ENCODE data around the gene IGFBPL1.

- TF ChIP-seq CTCF (conservative IDR thresholded peaks at IDR 0.05; ENCODE audit: low read length) = no peak
- TF ChIP-seq EZH2phosphoT487 (IDR thresholded peaks at IDR 0.05; ENCODE audit: borderline replicate concordance, low read depth, low read length) = no peak
Measured at GRCh38 chr9:38367898-38368297, 56.4 kb downstream of the IGFBPL1 start.
